Activated naive CD4-positive, alpha-beta T cell treated with anti-CD3 and anti-CD28 coated beads, Interleukin-2, amount 50 U/mL, for 72 hours (primary cell): ENCODE data around the gene MT4. TPM values are rescaled to one million over a fixed set of nuclear protein-coding genes. Genes with fewer than 3 reads are reported as not detected.

ENCODE experiments used
- ATAC-seq, 2 donors: fragments of 150-1000 bp; cut with Tn5 transposase; 2 replicates each; pipeline ENCODE4 v1.10.0; 2021; ENCODE audit warnings: mild to moderate bottlenecking in 2 of 2, moderate library complexity in 2 of 2
- DNase-seq, 2 donors: peaks; one replicate each; pipeline ENCODE4 v3.0.0; 2021 to 2022; ENCODE audit warnings: low spot score in 2 of 2
- H3K27ac Mint-ChIP-seq, 2 donors: one replicate each; pipeline ENCODE4 v1.8.0; 2022; ENCODE audit warnings: mild to moderate bottlenecking in 2 of 2, mixed read lengths in 2 of 2
- H3K36me3 Mint-ChIP-seq, 2 donors: one replicate each; pipeline ENCODE4 v1.8.0; 2022; ENCODE audit warnings: mixed read lengths in 2 of 2
- H3K9me3 Mint-ChIP-seq, 2 donors: one replicate each; pipeline ENCODE4 v1.8.0; 2022; ENCODE audit warnings: mixed read lengths in 2 of 2
- total RNA-seq, 2 donors: library from RNA; stranded (reverse); gene quantifications; one replicate each; pipeline ENCODE4 v1.2.3, GENCODE V29; 2022

Gene MT4
- total RNA-seq, 2 donors from 2014 or later: not detected

DNA sequence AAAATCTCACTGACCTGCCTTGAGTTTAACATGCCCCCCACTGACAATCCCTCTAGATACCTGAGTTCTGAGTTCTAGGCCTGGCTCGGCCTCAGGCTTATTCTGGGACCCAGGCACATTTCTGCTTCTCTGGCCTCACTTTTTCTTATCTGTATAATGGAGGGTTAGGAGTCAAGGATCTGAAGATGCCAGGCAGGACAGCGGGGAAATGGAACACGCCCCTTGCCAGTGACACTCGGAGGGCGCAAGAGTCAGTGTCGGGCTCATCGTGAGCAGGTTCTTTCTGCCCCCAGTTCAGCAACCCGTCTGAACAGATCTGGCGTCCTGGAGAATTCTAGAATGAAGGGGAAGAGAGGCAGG, 23.9 kb downstream of the MT4 start:
- H3K9me3 Mint-ChIP-seq: no peaks in the 10 kb centered on the region
- H3K27ac Mint-ChIP-seq: no peak overlapping the region
- DNase-seq (no peak), ATAC-seq (no peak)
- H3K36me3 Mint-ChIP-seq: peaks cover 0 to 12% of the 10 kb centered on the region in 2 donors

DNA sequence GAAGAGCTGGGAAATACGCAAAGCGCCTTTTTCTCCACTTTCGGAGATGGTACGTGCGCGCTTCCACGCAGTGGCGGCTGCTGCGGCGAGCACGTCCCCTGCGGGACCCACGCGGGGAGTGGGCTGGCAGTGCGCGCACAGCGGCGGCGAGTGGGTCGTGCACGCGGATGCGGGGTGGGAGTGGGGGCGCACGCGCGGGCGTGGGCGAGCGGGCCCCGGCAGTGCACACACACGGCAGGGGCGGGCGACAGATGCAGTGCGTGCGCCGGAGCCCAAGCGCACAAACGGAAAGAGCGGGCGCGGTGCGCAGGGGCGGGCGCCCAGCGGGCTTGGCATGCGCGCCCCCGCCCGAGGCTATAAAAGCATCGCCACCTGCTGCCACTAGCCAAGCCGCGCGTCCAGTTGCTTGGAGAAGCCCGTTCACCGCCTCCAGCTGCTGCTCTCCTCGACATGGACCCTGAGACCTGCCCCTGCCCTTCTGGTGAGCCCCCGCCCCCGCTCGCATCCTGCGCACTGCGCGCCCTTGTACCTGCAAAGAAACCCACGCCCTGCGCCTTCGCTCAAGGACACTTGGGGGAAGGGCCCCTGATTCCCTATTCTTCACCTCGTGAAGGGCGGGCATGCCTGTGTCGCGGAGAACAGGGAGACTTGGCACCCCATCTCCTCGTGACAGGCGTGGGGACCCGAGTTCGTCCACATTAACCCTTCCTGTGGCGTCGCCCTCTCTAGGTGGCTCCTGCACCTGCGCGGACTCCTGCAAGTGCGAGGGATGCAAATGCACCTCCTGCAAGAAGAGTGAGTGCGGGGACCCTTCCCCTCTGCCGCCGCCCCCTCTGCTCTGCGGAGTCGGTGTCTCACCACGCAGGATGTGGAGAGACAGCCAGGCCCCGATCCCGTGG, 24.5 kb downstream of the MT4 start, which contains the start of gene MT3:
Gene MT3, plus strand, starts transcription at position 388 of the 899 bp plus-strand sequence. Its CDS starts 63 bp downstream, at position 451.
- peak; percentile 64 to 90 for ATAC-seq
- H3K36me3 Mint-ChIP-seq: peaks cover 0 to 12% of the 10 kb centered on the region in 2 donors
- H3K9me3 Mint-ChIP-seq: no peaks in the 10 kb centered on the region
- no peak within 1 kb of the TSS for H3K27ac Mint-ChIP-seq
- peak in 1 of 2 donors; percentile 62 for DNase-seq

DNA sequence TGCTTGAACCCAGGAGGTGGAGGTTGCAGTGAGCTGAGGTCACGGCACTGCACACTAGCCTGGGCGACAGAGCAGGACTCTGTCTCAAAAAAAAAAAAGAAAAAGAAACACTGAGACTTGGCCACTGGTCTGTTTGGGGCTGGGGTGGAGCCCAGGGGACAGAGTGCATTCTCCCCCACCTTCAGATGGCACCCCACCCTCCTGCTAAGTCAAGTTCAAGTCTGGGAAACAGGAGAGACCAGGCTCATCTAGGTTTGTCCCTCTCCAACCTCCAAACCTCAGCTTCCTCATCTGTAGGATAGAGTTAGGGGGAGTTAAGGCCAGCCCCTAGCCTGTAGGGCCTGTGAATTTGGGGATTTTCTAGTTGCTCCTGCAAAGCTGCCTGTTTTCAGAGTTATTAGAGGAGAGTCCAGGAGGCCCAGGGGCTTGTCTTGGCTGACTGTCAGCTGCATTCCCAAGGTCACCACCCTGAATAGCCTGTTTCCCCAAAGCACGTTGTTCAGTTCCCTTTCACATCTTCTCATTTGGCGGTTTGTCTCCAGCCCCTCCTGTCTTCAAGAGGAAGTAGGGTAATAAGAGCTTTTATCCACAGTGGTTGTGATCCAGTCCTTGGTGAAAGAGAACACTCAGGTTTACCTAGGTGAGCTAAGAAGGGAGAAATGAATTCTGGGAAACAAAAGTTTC, 26.6 kb downstream of the MT4 start:
- ATAC-seq (no peak), DNase-seq (no peak)
- Mint-ChIP-seq H3K9me3 (no peaks in the 10 kb centered on the region), H3K27ac (no peak overlapping the region), H3K36me3 (peaks cover 0 to 12% of the 10 kb centered on the region in 2 donors)

DNA sequence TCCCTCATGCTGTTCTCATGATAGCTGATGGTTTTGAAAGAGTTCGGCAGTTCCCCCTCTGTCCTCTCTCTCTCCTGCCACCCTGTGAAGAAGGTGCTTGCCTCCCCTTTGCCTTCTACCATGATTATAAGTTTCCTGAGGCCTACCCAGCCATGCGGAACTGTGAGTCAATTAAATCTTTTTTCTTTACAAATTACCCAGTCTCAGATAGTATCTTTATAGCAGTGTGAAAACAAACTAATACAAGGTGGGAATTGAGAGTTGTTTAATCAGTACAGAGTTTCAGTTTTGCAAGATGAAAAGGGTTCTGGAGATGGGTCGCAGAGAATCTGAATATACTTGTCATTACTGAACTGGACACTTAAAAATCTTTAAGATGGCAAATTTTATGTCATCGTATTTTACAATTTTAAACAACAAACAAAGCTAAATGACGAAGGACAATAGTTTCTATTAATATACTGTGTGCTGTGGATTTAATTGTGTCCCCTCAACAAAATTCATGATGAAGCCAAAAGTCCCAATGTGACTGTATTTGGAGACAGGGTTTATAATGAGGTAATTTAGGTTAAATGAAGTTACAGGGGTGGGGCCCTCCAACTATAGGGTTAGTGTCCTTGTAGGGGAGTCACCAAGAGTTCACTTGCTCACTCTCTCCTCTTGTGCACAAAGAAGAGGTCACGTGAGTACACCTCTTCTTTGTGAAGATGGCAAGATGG, 28.9 kb downstream of the MT4 start:
- Mint-ChIP-seq H3K27ac (no peak overlapping the region), H3K9me3 (no peaks in the 10 kb centered on the region), H3K36me3 (peaks cover 0 to 10% of the 10 kb centered on the region in 2 donors)
- DNase-seq (no peak), ATAC-seq (no peak)

DNA sequence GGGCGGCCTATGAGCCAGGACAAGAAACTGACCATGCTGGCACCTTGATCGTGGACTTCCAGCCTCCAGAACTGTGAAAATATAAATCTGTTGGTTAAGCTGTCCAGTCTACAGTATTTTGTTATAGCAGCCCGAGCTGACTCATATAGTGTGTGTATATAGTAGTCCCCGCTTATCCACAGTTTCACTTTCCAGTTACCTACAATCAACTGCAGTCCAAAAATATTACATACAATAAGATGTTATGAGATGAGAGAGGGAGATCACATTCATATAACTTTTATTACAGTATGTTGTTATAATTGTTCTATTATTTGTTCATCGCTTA, 29.4 kb downstream of the MT4 start:
- Mint-ChIP-seq H3K36me3 (peaks cover 0 to 7% of the 10 kb centered on the region in 2 donors), H3K27ac (no peak overlapping the region), H3K9me3 (no peaks in the 10 kb centered on the region)
- DNase-seq (no peak), ATAC-seq (no peak)

DNA sequence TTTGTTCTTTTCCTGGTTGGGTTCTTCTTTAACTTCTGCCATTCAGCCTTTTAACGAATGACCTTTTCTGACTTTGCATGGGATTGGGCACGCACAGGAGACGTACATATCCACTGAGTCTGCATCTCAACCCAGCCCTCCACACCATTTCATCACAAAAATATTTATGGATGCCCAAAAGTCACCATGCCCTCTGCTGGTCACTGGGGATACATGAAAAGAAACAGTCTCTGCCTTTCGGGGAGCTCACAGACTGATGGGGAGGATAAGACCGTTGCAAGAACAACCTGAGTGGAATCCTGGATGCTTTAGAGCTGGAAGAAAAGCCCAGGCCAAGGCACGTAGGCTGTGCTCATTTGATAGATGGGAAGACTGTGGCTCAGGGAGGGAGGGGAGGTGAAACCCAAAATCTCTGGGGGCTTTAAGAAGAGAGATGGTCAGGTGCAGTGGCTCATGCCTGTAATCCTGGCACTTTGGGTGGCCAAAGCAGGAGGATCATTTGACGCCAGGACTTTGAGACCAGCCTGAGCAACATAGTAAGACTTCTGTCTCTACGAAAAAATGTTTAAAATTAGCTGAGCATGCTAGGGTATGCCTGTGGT, 35.6 kb downstream of the MT4 start:
- Mint-ChIP-seq H3K27ac (no peak overlapping the region), H3K9me3 (no peaks in the 10 kb centered on the region), H3K36me3 (no peaks in the 10 kb centered on the region)
- peak; percentile 40 to 63 for ATAC-seq
- DNase-seq: no peak

DNA sequence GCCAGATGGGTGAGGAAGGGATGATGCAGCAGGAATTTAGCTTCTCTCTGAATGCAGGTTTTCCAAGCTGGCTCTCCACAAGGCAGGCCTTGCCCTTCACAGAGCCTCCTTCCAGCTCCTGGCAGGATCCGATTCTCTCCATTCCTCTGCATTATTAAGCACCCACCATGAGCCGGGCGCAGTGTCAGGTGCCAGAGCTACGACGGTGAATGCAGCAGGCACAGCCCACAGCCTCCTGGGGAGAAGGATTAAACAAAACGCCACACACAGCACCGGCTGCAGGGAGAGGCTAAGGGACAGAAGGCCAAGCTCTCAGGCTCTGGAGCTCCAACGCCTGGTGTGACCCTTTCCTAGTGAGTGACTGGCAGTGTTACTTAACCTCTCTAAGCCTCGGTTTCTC, 36.5 kb downstream of the MT4 start:
- DNase-seq: no peak
- no peak for ATAC-seq
- no peaks in the 10 kb centered on the region for H3K9me3 Mint-ChIP-seq
- no peak overlapping the region for H3K27ac Mint-ChIP-seq
- no peaks in the 10 kb centered on the region for H3K36me3 Mint-ChIP-seq

DNA sequence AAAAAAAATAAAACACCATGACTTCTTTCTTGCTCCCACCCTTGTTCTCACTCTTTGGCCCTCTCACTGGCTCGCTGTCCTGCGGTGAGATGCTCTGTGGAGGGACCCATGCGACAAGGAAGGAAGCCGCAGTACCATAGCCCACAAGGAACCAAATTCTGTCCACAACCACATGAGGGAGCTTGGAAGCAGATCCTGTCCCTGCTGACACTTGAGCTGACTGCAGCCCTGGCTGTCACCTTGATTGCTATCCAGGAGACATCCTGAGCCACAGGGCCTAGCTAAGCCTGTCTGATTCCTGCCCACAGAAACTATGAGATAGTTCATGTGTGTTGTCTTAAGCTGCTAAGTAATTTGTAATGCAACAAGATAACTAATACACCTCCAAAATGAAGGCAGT, 38.7 kb downstream of the MT4 start:
- Mint-ChIP-seq H3K36me3 (peaks cover 0 to under 1% of the 10 kb centered on the region in 2 donors), H3K27ac (no peak overlapping the region), H3K9me3 (no peaks in the 10 kb centered on the region)
- DNase-seq (no peak), ATAC-seq (no peak)

DNA sequence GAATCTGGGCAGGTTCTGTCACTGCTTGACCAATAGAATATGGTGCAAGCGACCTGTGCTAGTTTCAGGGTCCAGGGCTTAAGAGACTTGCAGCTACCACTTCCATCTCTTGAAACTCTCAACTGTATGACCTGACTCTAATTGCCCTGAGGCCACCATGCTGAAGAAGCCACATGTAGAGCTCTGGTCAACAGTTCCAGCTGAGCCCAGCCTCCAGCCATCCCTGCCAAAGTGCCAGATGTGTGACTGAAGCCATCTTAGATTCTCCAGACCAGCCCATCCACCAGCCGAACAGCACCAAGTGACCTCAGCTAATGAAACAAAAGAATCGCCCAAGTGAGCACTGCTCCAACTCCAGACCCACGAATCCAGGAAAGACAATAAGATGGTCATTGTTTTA, 40.1 kb downstream of the MT4 start:
- no peak for DNase-seq
- Mint-ChIP-seq H3K36me3 (peaks cover 6 to 10% of the 10 kb centered on the region in 2 donors), H3K9me3 (no peaks in the 10 kb centered on the region), H3K27ac (no peak overlapping the region)
- ATAC-seq: no peak

DNA sequence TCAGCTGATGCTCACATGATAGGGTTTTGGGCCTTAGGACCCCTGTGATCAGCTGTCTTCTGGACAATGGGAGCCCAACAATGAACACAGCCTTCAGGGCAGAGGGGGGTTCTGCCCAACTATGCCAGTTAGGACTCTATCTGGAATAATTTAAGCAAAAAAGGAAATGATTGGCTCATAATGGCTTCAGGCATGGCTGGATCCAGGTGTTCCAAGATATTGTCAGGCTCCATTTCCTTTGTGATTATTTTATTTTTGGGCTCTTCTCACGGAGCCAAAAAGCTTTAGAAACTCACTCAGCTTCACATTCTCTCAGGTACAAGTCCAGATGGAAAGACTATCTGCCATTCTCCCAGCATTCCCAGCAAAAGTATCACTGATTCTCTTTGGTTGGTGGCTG, 40.6 kb downstream of the MT4 start:
- ATAC-seq: no peak
- Mint-ChIP-seq H3K36me3 (peaks cover 6 to 10% of the 10 kb centered on the region in 2 donors), H3K9me3 (no peaks in the 10 kb centered on the region), H3K27ac (peak overlapping the region in 1 of 2 donors; percentile 94)
- DNase-seq: no peak

DNA sequence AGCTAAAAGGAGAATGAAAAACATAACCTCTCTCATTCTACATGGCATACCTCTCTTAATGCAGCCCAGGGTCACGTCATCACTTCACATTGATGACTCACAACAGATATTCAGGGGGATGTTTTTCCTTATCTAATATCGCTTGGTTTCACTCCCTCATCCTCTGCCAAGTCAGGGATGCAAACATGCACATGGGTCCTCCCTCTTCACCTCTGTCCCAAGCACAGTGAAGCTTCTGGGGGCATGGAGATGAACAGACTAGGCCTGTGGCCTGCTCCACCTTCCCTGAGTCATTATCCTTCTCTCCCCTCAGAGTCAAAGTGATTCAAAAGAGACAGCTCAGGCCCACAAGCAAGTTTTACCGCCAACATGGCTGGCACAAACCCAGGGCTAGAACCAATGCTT, 41.2 kb downstream of the MT4 start:
- DNase-seq (no peak), ATAC-seq (no peak)
- Mint-ChIP-seq H3K27ac (peak overlapping the region in 1 of 2 donors; percentile 94), H3K9me3 (no peaks in the 10 kb centered on the region), H3K36me3 (peaks cover 6 to 10% of the 10 kb centered on the region in 2 donors)

DNA sequence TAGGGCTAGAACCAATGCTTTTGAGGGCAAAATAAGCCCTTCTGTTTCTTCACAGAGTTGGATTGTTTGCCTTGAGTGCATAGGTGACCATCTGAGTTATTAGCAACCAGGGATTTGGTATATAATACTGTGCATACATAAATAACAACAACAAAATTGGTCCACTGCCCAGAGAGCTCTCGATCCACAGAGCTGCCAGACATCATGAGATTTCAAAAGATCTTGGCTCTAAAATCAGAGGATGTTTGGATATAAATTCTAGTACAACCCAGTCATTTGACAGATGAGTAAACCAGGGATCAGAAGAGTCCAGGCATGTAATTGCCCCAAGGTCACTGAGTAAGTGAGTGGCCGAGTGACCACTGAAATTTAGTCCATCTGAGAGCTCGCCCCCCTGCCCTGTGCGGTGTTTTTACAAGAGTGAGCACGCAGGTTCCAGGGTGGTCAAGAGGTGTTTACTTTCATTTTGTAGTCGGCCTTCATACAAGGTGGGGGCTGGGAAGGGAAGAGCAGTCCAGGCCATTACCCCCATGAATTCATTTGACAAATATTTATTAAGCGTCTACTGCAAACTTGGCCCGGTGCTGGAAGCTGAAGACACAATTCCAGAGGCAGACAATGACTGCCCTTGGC, 41.7 kb downstream of the MT4 start:
- no peak for DNase-seq

DNA sequence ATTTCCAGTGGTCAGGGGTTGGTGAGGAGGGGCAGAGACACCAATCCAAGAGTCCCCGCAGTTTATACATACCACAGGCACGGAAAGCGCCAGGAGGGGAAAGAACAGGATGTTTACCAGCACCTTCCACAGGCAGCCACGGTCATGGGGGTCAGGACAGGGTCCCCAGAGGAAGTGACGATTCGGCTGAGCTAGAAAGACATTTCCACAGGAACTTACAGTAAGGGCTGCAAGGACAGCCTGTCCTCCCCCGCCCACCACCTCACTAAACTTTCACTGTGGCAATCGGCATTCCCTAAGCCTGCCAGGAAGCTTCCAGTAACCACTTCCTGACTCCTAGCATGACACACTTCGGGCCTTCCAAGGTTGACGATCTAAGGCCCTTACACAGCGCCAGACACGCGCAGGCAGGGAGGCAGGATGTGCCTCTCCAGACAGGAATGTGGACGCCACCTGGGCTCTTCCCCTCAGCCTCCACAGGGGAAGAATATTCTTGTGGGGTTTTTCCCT, 42.3 kb downstream of the MT4 start:
- H3K9me3 Mint-ChIP-seq: no peaks in the 10 kb centered on the region
- peak overlapping the region; percentile 89 to 94 for H3K27ac Mint-ChIP-seq
- no peak for ATAC-seq
- peaks cover 6 to 10% of the 10 kb centered on the region in 2 donors for H3K36me3 Mint-ChIP-seq
- DNase-seq: no peak

More for the DNA sequence above, 41.7 kb downstream of the MT4 start:
- Mint-ChIP-seq H3K27ac (peak overlapping the region; percentile 89 to 94), H3K36me3 (peaks cover 6 to 10% of the 10 kb centered on the region in 2 donors), H3K9me3 (no peaks in the 10 kb centered on the region)
- no peak for ATAC-seq

DNA sequence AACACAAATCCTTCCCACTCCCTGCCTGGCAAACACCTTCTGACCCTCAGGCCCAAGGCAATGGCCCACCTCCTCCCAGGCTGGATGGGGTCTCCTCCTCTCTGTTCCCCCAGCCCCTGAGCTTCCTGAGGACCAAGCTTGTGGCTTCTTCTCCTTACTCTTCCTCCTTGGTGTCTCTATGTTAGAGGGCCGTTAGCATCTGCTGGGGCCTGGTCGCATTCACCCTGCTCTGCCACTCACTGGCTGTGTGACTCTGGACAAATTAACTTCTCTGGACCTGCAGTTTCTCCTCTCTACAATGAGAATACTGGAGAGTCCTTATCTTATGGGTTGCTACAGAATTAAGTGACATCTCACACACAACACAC, 42.8 kb downstream of the MT4 start:
- peaks cover 6 to 10% of the 10 kb centered on the region in 2 donors for H3K36me3 Mint-ChIP-seq
- ATAC-seq (no peak), DNase-seq (no peak)

DNA sequence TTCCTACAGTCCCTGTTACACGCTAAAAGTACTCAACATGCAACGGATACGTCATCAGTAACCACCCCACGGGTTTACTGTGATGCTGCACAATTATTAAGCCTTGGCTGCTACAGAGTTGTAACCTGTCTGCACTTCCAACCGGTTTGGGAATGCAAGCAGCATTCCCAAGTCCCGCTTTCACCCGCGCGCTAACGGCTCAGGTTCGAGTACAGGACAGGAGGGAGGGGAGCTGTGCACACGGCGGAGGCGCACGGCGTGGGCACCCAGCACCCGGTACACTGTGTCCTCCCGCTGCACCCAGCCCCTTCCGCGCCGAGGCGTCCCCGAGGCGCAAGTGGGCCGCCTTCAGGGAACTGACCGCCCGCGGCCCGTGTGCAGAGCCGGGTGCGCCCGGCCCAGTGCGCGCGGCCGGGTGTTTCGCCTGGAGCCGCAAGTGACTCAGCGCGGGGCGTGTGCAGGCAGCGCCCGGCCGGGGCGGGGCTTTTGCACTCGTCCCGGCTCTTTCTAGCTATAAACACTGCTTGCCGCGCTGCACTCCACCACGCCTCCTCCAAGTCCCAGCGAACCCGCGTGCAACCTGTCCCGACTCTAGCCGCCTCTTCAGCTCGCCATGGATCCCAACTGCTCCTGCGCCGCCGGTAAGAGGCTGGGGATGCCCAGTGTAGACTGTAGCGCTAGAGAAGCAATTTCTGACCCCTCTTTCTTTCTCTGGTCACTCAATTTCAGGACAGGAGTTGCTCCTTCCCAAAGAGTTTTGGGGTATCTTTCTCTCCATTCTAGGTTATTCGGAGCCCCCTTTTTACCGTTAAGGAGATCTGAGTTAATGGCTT, 43.4 kb downstream of the MT4 start, which contains the start of gene MT2A:
Gene MT2A, plus strand, starts transcription at position 542 of the 833 bp plus-strand sequence. Its CDS starts 72 bp downstream, at position 614.
- H3K36me3 Mint-ChIP-seq: peaks cover 6 to 10% of the 10 kb centered on the region in 2 donors
- H3K9me3 Mint-ChIP-seq: no peaks in the 10 kb centered on the region
- peak within 1 kb of the TSS; percentile 90 to 94 for H3K27ac Mint-ChIP-seq
- peak; percentile 74 to 86 for ATAC-seq
- DNase-seq: peak; percentile 86 to 91

More for the DNA sequence above, 42.8 kb downstream of the MT4 start:
- H3K27ac Mint-ChIP-seq: peak overlapping the region; percentile 90 to 94
- no peaks in the 10 kb centered on the region for H3K9me3 Mint-ChIP-seq
